RWPE1 (cell line): ENCODE measurements around the gene AIMP1.

ENCODE experiments used
- CTCF ChIA-PET: fragments of 350-600 bp; sonication (Branson Sonifier 250); formaldehyde crosslinking; extraction: SDS; loops from one replicate; lab custom pipeline; 2021; lab: Yijun Ruan, JAX
- POLR2A ChIA-PET: fragments of 400-600 bp; formaldehyde crosslinking; extraction: SDS; loops from one replicate; lab custom pipeline; 2020; ENCODE audit warnings: antibody characterized with exemption; ENCODE audit not compliant: low non-redundant PET; lab: Yijun Ruan, JAX
- DNase-seq: peaks from one replicate; pipeline ENCODE4 v3.0.0; 2012; ENCODE audit warnings: low spot score
- H3K27ac ChIP-seq: fragments of 450-650 bp; 2 replicates; pipeline ENCODE4 v1.5.1; 2017
- TF ChIP-seq, protein P1 (sequence below): fragments of 450-650 bp; conservative IDR thresholded peaks from 2 replicates; pipeline ENCODE4 v1.5.1; 2017; ENCODE audit warnings: low read depth, mild to moderate bottlenecking

AIMP1 gene

GRCh38 chr4:106338671-106339070, 22.3 kb downstream of the AIMP1 start:
- DNase-seq = no peak
- ChIA-PET POLR2A (no interaction called here), CTCF (no interaction called here)
- no peak overlapping the region for H3K27ac ChIP-seq
- TF ChIP-seq, protein P1, sequence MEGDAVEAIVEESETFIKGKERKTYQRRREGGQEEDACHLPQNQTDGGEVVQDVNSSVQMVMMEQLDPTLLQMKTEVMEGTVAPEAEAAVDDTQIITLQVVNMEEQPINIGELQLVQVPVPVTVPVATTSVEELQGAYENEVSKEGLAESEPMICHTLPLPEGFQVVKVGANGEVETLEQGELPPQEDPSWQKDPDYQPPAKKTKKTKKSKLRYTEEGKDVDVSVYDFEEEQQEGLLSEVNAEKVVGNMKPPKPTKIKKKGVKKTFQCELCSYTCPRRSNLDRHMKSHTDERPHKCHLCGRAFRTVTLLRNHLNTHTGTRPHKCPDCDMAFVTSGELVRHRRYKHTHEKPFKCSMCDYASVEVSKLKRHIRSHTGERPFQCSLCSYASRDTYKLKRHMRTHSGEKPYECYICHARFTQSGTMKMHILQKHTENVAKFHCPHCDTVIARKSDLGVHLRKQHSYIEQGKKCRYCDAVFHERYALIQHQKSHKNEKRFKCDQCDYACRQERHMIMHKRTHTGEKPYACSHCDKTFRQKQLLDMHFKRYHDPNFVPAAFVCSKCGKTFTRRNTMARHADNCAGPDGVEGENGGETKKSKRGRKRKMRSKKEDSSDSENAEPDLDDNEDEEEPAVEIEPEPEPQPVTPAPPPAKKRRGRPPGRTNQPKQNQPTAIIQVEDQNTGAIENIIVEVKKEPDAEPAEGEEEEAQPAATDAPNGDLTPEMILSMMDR = no peak

DNA sequence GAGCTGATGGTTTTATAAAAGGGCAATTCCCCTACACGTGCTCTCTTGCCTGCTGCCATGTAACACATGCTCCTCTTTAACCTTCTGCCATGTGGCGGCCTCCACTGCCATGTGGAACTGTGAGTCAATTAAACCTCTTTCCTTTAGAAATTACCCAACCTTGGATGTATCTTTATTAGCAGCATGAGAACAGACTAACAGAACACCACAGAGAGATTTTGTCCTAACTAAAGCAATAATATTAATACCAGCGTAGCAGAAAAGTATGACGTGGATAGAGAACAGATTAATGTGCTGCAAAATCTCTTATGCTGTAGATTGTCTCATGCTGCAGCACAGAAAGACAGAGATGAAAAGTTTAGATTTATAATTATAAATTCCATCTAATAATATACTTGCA, 23.1 kb downstream of the AIMP1 start:
- DNase-seq = no peak
- POLR2A ChIA-PET = no interaction called here
- no peak overlapping the region for H3K27ac ChIP-seq
- TF ChIP-seq, protein P1 = no peak
- CTCF ChIA-PET = no interaction called here

DNA sequence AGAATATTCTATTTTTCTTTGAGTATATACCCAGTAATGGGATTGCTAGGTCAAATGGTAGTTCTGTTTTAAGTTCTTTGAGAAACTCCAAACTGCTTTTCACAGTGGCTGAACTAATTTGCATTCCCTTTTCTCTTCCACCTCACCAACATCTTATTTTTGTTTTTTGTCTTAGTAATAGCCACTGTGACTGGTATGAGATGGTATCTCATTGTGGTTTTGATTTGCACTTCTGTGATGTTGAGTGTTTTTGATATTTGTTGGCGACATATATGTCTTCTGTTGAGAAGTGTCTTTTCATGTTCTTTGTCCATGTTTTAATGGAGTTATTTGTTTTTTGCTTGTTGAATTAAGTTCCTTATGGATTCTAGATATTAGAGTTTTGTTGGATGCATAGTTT, 24.4 kb downstream of the AIMP1 start:
- CTCF ChIA-PET = no interaction called here
- TF ChIP-seq, protein P1 = no peak
- POLR2A ChIA-PET = no interaction called here
- no peak overlapping the region for H3K27ac ChIP-seq
- DNase-seq = no peak

DNA sequence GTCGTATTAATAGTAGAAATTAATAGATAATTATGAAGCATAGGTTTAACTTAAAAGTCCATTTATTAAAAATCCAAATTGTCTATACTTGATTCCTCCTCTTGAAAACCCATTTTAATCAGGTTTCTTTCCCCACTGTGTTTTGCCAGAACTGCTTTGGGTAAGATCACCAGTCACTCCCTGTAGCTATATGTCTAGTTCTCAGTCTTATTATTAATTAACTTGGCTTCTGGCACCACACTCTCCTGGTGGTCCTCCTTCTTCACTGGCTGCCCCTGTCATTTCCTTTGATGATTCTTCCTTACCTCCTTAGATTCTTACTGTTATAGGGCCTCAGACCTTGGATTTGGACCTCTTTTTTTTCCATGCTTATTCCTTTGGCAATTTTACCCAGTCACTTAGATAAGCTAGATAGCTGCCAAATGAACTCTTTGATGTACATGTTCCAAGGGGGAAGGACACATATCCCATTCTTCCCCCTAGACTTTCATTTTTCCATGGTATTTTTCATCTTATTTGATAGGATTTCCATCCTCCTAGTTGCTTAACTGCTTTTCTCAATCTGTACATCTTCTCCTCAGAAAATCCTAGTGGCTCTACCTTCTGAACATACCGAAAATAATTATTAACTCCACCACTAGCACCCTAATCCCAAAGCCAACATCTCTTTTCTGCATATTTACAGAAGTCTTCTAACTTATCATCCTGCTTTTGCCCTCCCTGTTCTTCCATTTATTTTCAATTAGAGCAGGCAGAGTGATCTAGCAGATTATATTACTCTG, 27.7 kb downstream of the AIMP1 start:
- no peak overlapping the region for H3K27ac ChIP-seq
- CTCF ChIA-PET = interaction anchor here (0.6 to 1.0 kb wide), 2 partner anchors 11 to 105 kb away, joined by 3 read pairs; no protein-coding TSS in a partner anchor
- no peak for DNase-seq
- POLR2A ChIA-PET = no interaction called here
- TF ChIP-seq, protein P1 = no peak

GRCh38 chr4:106344647-106344970, 28.3 kb downstream of the AIMP1 start:
- DNase-seq = no peak
- TF ChIP-seq, protein P1 = no peak
- POLR2A ChIA-PET = interaction anchor here (0.6 kb wide), 1 partner anchor 97 kb away, joined by 3 read pairs; no protein-coding TSS in a partner anchor
- no peak overlapping the region for H3K27ac ChIP-seq
- CTCF ChIA-PET = interaction anchor here (0.6 to 1.0 kb wide), 2 partner anchors 10 to 105 kb away, joined by 3 read pairs; no protein-coding TSS in a partner anchor

GRCh38 chr4:106347167-106347566, 30.8 kb downstream of the AIMP1 start:
- no peak for DNase-seq
- TF ChIP-seq, protein P1 = no peak
- CTCF ChIA-PET = no interaction called here
- no peak overlapping the region for H3K27ac ChIP-seq
- POLR2A ChIA-PET = no interaction called here
